MM.1S (cell line): Measurements from ENCODE around the gene SLC17A7.

Experiments
- DNase-seq: peaks from one replicate; pipeline ENCODE4 v3.0.0-alpha.2; 2015
- H2AFZ ChIP-seq: fragments of 300-600 bp; sonication (generic); 2 replicates; pipeline ENCODE4 v1.6.0; 2016; ENCODE audit warnings: antibody characterized with exemption, low read length
- H3F3A ChIP-seq: fragments of 300-600 bp; sonication (generic); 2 replicates; pipeline ENCODE4 v1.6.1; 2016; ENCODE audit warnings: mild to moderate bottlenecking, antibody characterized with exemption, low read length, moderate library complexity, mixed read lengths; ENCODE audit not compliant: insufficient read depth
- H3K27ac ChIP-seq: fragments of 300-600 bp; sonication (generic); 2 replicates; pipeline ENCODE4 v1.5.1; 2016; ENCODE audit warnings: mild to moderate bottlenecking, low read length
- H3K27me3 ChIP-seq: fragments of 300-600 bp; sonication (generic); replicated peaks from 2 replicates; pipeline ENCODE4 v1.6.0; 2016; ENCODE audit warnings: low read length; ENCODE audit not compliant: insufficient read depth
- H3K36me3 ChIP-seq: fragments of 300-600 bp; sonication (generic); replicated peaks from 2 replicates; pipeline ENCODE4 v1.6.1; 2016; ENCODE audit warnings: mild to moderate bottlenecking, low read length, mixed read lengths; ENCODE audit not compliant: insufficient read depth
- H3K4me1 ChIP-seq: fragments of 300-600 bp; sonication (generic); 2 replicates; pipeline ENCODE4 v1.6.1; 2016; ENCODE audit warnings: low read length, mixed read lengths
- H3K4me2 ChIP-seq: fragments of 300-600 bp; sonication (generic); 2 replicates; pipeline ENCODE4 v1.6.0; 2016; ENCODE audit warnings: low read depth, low read length
- H3K4me3 ChIP-seq: fragments of 300-600 bp; sonication (generic); 2 replicates; pipeline ENCODE4 v1.5.1; 2016; ENCODE audit warnings: low read length, mixed read lengths
- H3K79me2 ChIP-seq: fragments of 300-600 bp; sonication (generic); 2 replicates; pipeline ENCODE4 v1.6.1; 2016; ENCODE audit warnings: mixed run types, low read length, mixed read lengths
- H3K9ac ChIP-seq: fragments of 300-600 bp; sonication (generic); 2 replicates; pipeline ENCODE4 v1.6.1; 2016; ENCODE audit warnings: low read length, mixed read lengths
- H3K9me2 ChIP-seq: fragments of 300-600 bp; sonication (generic); replicated peaks from 2 replicates; pipeline ENCODE4 v1.6.1; 2016; ENCODE audit warnings: mild to moderate bottlenecking, low read length, mixed read lengths; ENCODE audit not compliant: insufficient read depth
- H3K9me3 ChIP-seq: fragments of 300-600 bp; sonication (generic); replicated peaks from 2 replicates; pipeline ENCODE4 v1.6.1; 2016; ENCODE audit warnings: mild to moderate bottlenecking, low read length, mixed read lengths; ENCODE audit not compliant: insufficient read depth
- H4K20me1 ChIP-seq: fragments of 300-600 bp; sonication (generic); 2 replicates; pipeline ENCODE4 v1.6.1; 2016; ENCODE audit warnings: mild to moderate bottlenecking, low read length, moderate library complexity, mixed read lengths; ENCODE audit not compliant: insufficient read depth
- CTCF ChIP-seq: fragments of 300-600 bp; sonication (generic); IDR thresholded peaks from 2 replicates; pipeline ENCODE4 v1.5.1; 2016; ENCODE audit warnings: antibody characterized with exemption, low read length, mixed read lengths
- EZH2 ChIP-seq: fragments of 300-600 bp; sonication (generic); optimal IDR thresholded peaks from 2 replicates; pipeline ENCODE3; 2017; ENCODE audit warnings: low read depth, mild to moderate bottlenecking, antibody characterized with exemption, low read length, mixed read lengths
- EZH2phosphoT487 ChIP-seq: fragments of 300-600 bp; sonication (generic); IDR thresholded peaks from 2 replicates; pipeline ENCODE4 v1.6.1; 2018; ENCODE audit warnings: antibody characterized with exemption, low read length

SLC17A7 gene

GRCh38 chr19:49453013-49453756 is 11.9 kb upstream of the SLC17A7 start, which contains the start of gene ALDH16A1:
Gene ALDH16A1 (plus strand): TSS chr19:49453225. CDS start chr19:49453332, 107 bp downstream.
- peak within 1 kb of the TSS; percentile 59 for H3K4me2 ChIP-seq
- H3F3A ChIP-seq, result peaks cover 16% of the 10 kb centered on the region
- H3K4me3 ChIP-seq, result peak within 1 kb of the TSS; percentile 70
- no peaks in the 10 kb centered on the region for H3K9me3 ChIP-seq
- H3K4me1 ChIP-seq, result peaks cover 17% of the 10 kb centered on the region
- H4K20me1 ChIP-seq, result no peaks in the 10 kb centered on the region
- peak within 1 kb of the TSS; percentile 75 for H3K27ac ChIP-seq
- TF ChIP-seq EZH2, result no peak
- no peak for TF ChIP-seq CTCF
- no peak for TF ChIP-seq EZH2phosphoT487
- H2AFZ ChIP-seq, result peak within 1 kb of the TSS; percentile 55
- DNase-seq, result peak; percentile 98
- H3K9ac ChIP-seq, result peak within 1 kb of the TSS; percentile 87
- no peaks in the 10 kb centered on the region for H3K9me2 ChIP-seq
- no peaks in the 10 kb centered on the region for H3K27me3 ChIP-seq
- H3K79me2 ChIP-seq, result peaks cover 37% of the 10 kb centered on the region
- no peaks in the 10 kb centered on the region for H3K36me3 ChIP-seq

GRCh38 chr19:49451430-49452181 is 10.3 kb upstream of the SLC17A7 start, which contains the start of gene PIH1D1:
Gene PIH1D1 (minus strand): TSS chr19:49451814. CDS start chr19:49451574, 240 bp downstream.
- peaks cover 19% of the 10 kb centered on the region for H3F3A ChIP-seq
- DNase-seq, result peak; percentile 100
- TF ChIP-seq CTCF (no peak), EZH2phosphoT487 (no peak), EZH2 (no peak)
- H3K9me3 ChIP-seq, result no peaks in the 10 kb centered on the region
- H3K4me1 ChIP-seq, result peaks cover 12% of the 10 kb centered on the region; the same call in 1 of the 2 replicates
- H3K9ac ChIP-seq, result peak within 1 kb of the TSS; percentile 87
- H3K79me2 ChIP-seq, result peaks cover 37% of the 10 kb centered on the region
- no peaks in the 10 kb centered on the region for H3K27me3 ChIP-seq
- H3K4me2 ChIP-seq, result peak within 1 kb of the TSS; percentile 80
- H4K20me1 ChIP-seq, result no peaks in the 10 kb centered on the region
- H3K4me3 ChIP-seq, result peak within 1 kb of the TSS; percentile 84
- H3K27ac ChIP-seq, result peak within 1 kb of the TSS; percentile 75; the same call in 1 of the 2 replicates
- H3K36me3 ChIP-seq, result no peaks in the 10 kb centered on the region
- H2AFZ ChIP-seq, result peak within 1 kb of the TSS; percentile 55; the same call in 1 of the 2 replicates
- H3K9me2 ChIP-seq, result no peaks in the 10 kb centered on the region

- H3K79me2 ChIP-seq, result peaks cover 35% of the 10 kb centered on the region
- no peaks in the 10 kb centered on the region for H4K20me1 ChIP-seq
- H3K9ac ChIP-seq, result peak overlapping the region; percentile 5; the same call in 1 of the 2 replicates
- no peaks in the 10 kb centered on the region for H3K36me3 ChIP-seq
- no peaks in the 10 kb centered on the region for H3K27me3 ChIP-seq
- peaks cover 19% of the 10 kb centered on the region for H3F3A ChIP-seq
- H2AFZ ChIP-seq, result no peak overlapping the region
- DNase-seq, result no peak
- H3K4me3 ChIP-seq, result 0 out of 2 replicates have a peak overlapping the region, but pooled peaks have one; percentile 5
- H3K9me3 ChIP-seq, result no peaks in the 10 kb centered on the region
- H3K9me2 ChIP-seq, result no peaks in the 10 kb centered on the region
- peak overlapping the region; percentile 80 for H3K4me2 ChIP-seq
- no peak overlapping the region for H3K27ac ChIP-seq
- TF ChIP-seq EZH2phosphoT487 (no peak), EZH2 (no peak), CTCF (no peak)
- peaks cover 12% of the 10 kb centered on the region; the same call in 1 of the 2 replicates for H3K4me1 ChIP-seq
Observed at GRCh38 chr19:49450405-49450804, 9.1 kb upstream of the SLC17A7 start.
